ENCODE measurements around the gene SH3BP1. TPM values are rescaled to one million over a fixed set of nuclear protein-coding genes. Genes with fewer than 3 reads are reported as not detected.
"Not testable (repeated sequence)": the region's sequence is repeated elsewhere in the genome, so short reads cannot be mapped to it uniquely, and the experiment has no call there.

SH3BP1 gene
- total RNA-seq, 1 experiment from 2014 or later, result 60.5 TPM

DNA sequence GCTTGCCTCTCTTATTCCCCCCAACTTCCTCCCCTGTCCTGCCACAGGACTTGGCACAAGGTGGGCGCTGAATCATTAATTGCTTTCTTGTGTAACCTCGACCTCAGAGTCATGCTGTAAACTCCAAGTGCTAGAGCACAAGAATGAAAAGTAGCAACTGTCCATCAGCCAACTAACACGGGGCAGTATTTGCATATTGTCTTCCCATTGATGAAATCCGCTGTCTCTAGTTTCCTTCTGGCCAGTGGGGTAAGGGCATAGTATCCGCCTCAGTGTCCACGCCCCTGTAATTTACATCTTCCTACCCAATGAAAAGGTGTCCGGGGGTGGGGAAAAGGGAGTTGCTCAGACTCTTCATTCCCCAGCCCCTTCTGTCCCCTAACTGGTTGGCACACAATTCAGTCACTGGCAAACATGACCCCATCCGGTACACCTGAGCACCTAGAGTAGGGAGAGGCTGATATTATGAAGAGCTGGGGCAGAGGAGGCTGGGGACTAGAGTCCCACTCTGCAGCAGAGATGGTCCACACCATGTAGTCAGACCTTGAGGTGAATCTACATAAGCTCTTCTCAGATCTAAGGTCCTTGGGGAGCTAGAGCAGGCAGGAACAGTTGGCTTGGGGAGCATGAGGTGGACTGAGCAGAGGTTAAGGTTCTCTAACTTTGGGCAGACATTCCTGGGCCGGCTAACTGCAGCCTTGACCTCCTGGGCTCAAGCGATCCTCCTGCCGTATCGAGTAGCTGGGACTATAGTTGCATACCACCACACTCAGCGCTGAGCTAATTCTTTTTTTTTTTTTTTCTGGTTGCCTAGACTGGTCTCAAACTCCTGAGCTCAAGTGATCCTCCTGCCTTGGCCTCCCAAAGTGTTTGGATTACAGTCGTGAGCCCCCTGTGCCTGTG lies 37.7 kb upstream of the SH3BP1 start:
- CTCF ChIA-PET, result interaction anchor here (0.5 to 1.3 kb wide), 5 partner anchors 9 to 569 kb away, joined by 3 to 8 read pairs (median 6); partner anchors contain the start of gene SH3BP1
- TSS peak; percentile 89 for BruUV-seq (replicated peaks)
- POLR2A ChIA-PET (ENCODE audit: unreplicated experiment), result interaction anchor here (0.5 to 0.7 kb wide), 7 partner anchors 30 to 1536 kb away, joined by 3 to 8 read pairs (median 3); no protein-coding TSS in a partner anchor
- Histone ChIP-seq H2AFZ (peak overlapping the region; percentile 10; the same call in 1 of the 2 replicates), H3K27ac (peak overlapping the region; percentile 57), H3K79me2 (ENCODE audit: low read depth) (no peaks in the 10 kb centered on the region), H3K36me3 (ENCODE audit: low read depth) (no peaks in the 10 kb centered on the region), H3K9me2 (ENCODE audit: insufficient read depth) (no peaks in the 10 kb centered on the region), H3F3A (ENCODE audit: insufficient read depth, low read depth) (peaks cover 47% of the 10 kb centered on the region), H4K20me1 (ENCODE audit: insufficient read depth) (no peaks in the 10 kb centered on the region), H3K4me2 (peak overlapping the region; percentile 67), H3K4me1 (replicated peaks; ENCODE audit: insufficient read depth) (peaks cover 63% of the 10 kb centered on the region), H3K9me3 (ENCODE audit: insufficient read depth, low read depth) (no peaks in the 10 kb centered on the region), H3K27me3 (ENCODE audit: insufficient read depth, low read depth) (no peaks in the 10 kb centered on the region), H3K4me3 (peak overlapping the region; percentile 3; the same call in 1 of the 2 replicates)
- intact Hi-C loops (cut with micrococcal nuclease; ENCODE audit: unreplicated experiment), result loop anchor here (10.0 kb wide), 1 partner anchor 363 kb away; no protein-coding TSS in a partner anchor
- TF ChIP-seq CTCF (conservative IDR thresholded peaks at IDR 0.05) (no peak), EZH2 (IDR thresholded peaks at IDR 0.05; ENCODE audit: low read depth) (no peak)
- DNase-seq, result peak; percentile 86 to 99

DNA sequence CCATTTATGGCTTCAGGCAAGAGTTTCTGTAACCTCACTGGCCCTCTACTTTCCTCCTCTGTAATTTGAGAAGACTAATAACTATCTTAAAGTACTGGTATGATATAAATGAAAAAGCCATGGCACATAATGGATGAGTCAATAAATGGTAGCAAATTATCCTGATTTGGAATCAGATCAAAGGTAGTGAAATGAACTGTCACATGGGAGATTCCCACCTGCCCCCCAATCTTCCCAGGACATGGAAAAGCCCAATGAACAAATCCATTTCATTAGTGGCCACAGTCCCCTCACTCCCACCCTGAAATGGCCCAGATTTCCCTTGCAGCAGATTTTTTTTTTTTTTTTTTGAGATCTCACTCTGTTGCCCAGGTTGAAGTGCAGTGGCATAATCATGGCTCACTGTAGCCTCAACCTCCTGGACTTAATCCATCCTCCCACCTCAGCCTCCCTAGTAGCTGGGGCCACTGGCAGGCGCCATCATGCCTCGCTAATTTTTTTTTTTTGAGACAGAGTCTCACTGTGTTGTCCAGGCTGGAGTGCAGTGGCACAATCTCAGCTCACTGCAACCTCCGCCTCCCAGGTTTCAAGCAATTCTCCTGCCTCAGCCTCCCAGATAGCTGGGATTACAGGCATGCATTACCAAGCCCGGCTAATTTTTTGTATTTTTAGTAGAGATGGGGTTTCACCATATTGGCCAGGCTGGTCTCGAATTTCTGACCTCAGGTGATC lies 36.8 kb upstream of the SH3BP1 start:
- peak overlapping the region; percentile 41 for H3K27ac ChIP-seq
- not testable (repeated sequence) for BruUV-seq (replicated peaks); H3K9me2 ChIP-seq (ENCODE audit: insufficient read depth); H3K4me3 ChIP-seq; H3K36me3 ChIP-seq (ENCODE audit: low read depth); H4K20me1 ChIP-seq (ENCODE audit: insufficient read depth); H3K9me3 ChIP-seq (ENCODE audit: insufficient read depth, low read depth); H2AFZ ChIP-seq; H3K27me3 ChIP-seq (ENCODE audit: insufficient read depth, low read depth); H3K79me2 ChIP-seq (ENCODE audit: low read depth)
- peak overlapping the region; percentile 58 for H3K4me2 ChIP-seq
- ChIA-PET CTCF (interaction anchor here (0.8 to 1.3 kb wide), 2 partner anchors 10 to 36 kb away, joined by 6 to 8 read pairs; no protein-coding TSS in a partner anchor), POLR2A (ENCODE audit: unreplicated experiment) (interaction anchor here (0.6 to 0.7 kb wide), 4 partner anchors 150 to 1537 kb away, joined by 3 to 8 read pairs (median 4); no protein-coding TSS in a partner anchor)
- H3F3A ChIP-seq (ENCODE audit: insufficient read depth, low read depth), result peaks cover 47% of the 10 kb centered on the region
- DNase-seq, result peak in 1 of 2 experiments; percentile 36
- intact Hi-C loops (cut with micrococcal nuclease; ENCODE audit: unreplicated experiment), result loop anchor here (10.0 kb wide), 1 partner anchor 362 kb away; no protein-coding TSS in a partner anchor
- H3K4me1 ChIP-seq (replicated peaks; ENCODE audit: insufficient read depth), result peaks cover 69% of the 10 kb centered on the region

- no peaks in the 10 kb centered on the region for H3K9me2 ChIP-seq (ENCODE audit: insufficient read depth)
- H3K4me3 ChIP-seq, result no peak overlapping the region
- POLR2A ChIA-PET (ENCODE audit: unreplicated experiment), result no interaction called here
- no TSS peak for BruUV-seq (replicated peaks)
- CTCF ChIA-PET, result no interaction called here
- peaks cover 2% of the 10 kb centered on the region for H3K79me2 ChIP-seq (ENCODE audit: low read depth)
- peaks cover 61% of the 10 kb centered on the region for H3K4me1 ChIP-seq (replicated peaks; ENCODE audit: insufficient read depth)
- H2AFZ ChIP-seq, result no peak overlapping the region
- DNase-seq, result peak in 1 of 2 experiments; percentile 42
- TF ChIP-seq EZH2 (IDR thresholded peaks at IDR 0.05; ENCODE audit: low read depth) (no peak), CTCF (conservative IDR thresholded peaks at IDR 0.05) (no peak)
- no peaks in the 10 kb centered on the region for H4K20me1 ChIP-seq (ENCODE audit: insufficient read depth)
- intact Hi-C loops (cut with micrococcal nuclease; ENCODE audit: unreplicated experiment), result loop anchor here (10.0 kb wide), 1 partner anchor 361 kb away; no protein-coding TSS in a partner anchor
- H3K9me3 ChIP-seq (ENCODE audit: insufficient read depth, low read depth), result no peaks in the 10 kb centered on the region
- H3K27ac ChIP-seq, result no peak overlapping the region
- no peaks in the 10 kb centered on the region for H3K27me3 ChIP-seq (ENCODE audit: insufficient read depth, low read depth)
- no peak overlapping the region for H3K4me2 ChIP-seq
- peaks cover 48% of the 10 kb centered on the region for H3F3A ChIP-seq (ENCODE audit: insufficient read depth, low read depth)
- no peaks in the 10 kb centered on the region for H3K36me3 ChIP-seq (ENCODE audit: low read depth)
Observed at GRCh38 chr22:37604074-37604473, 35.4 kb upstream of the SH3BP1 start.

Data from PC-9 (cell line).